Neural crest cell (in vitro differentiated cells): ENCODE measurements around the gene BNIP5. TPM values are rescaled to one million over a fixed set of nuclear protein-coding genes. Genes with fewer than 3 reads are reported as not detected.

Experiments used
- DNase-seq: peaks from one replicate; pipeline ENCODE4 v3.0.0; 2021; ENCODE audit warnings: low read depth, mixed read lengths, low spot score
- H3K27ac Mint-ChIP-seq: one replicate; pipeline ENCODE4 v1.8.0; 2021; ENCODE audit warnings: mild to moderate bottlenecking, mixed read lengths; ENCODE audit not compliant: unreplicated experiment
- H3K27me3 Mint-ChIP-seq: 2 replicates; pipeline ENCODE4 v1.8.0; 2021; ENCODE audit warnings: low read depth, mild to moderate bottlenecking, mixed read lengths
- H3K36me3 Mint-ChIP-seq: 2 replicates; pipeline ENCODE4 v1.8.0; 2021; ENCODE audit warnings: low read depth, mild to moderate bottlenecking, mixed read lengths
- H3K4me1 Mint-ChIP-seq: 2 replicates; pipeline ENCODE4 v1.8.0; 2021; ENCODE audit warnings: mixed read lengths
- H3K4me3 Mint-ChIP-seq: one replicate; pipeline ENCODE4 v1.8.0; 2021; ENCODE audit warnings: mild to moderate bottlenecking, mixed read lengths
- H3K9me3 Mint-ChIP-seq: 2 replicates; pipeline ENCODE4 v1.8.0; 2021; ENCODE audit warnings: mixed read lengths
- CTCF ChIP-seq: fragments of 200-600 bp; sonication (generic); conservative IDR thresholded peaks from 2 replicates; pipeline ENCODE4 v1.5.0; 2021; ENCODE audit warnings: antibody characterized with exemption, mild to moderate bottlenecking
- total RNA-seq: library from RNA; stranded (reverse); gene quantifications from 2 replicates; pipeline ENCODE4 v1.2.1, GENCODE V29; 2021

BNIP5 gene
- total RNA-seq, 1 donor from 2014 or later: not detected

- DNase-seq: no peak
- Mint-ChIP-seq H3K27me3 (no peaks in the 10 kb centered on the region), H3K9me3 (no peaks in the 10 kb centered on the region), H3K4me3 (no peak overlapping the region), H3K27ac (no peak overlapping the region), H3K4me1 (no peaks in the 10 kb centered on the region), H3K36me3 (no peaks in the 10 kb centered on the region)
- TF ChIP-seq CTCF: no peak
Observed at GRCh38 chr6:36297511-36297910, 39.2 kb downstream of the BNIP5 start.

DNA sequence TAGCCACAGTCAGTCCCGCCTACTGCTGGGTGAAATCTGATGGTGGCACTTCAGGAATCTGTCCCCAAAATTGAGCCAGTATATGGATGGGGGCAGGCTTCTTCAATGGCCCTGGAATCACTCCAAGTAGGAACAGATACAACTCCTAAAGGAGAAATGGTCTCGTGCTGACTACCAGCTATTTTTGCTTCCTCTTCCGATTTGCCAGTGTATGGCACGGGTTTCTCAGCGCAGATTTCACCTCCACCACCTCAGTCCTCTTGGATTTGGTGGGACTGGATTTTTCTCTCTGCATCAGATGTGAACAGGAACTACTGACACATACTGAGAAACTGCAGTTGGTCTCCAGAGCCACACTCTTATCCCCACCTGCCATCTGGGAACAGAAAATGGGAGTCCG lies 39.6 kb downstream of the BNIP5 start:
- TF ChIP-seq CTCF: no peak
- Mint-ChIP-seq H3K27me3 (no peaks in the 10 kb centered on the region), H3K27ac (no peak overlapping the region), H3K4me1 (no peaks in the 10 kb centered on the region), H3K4me3 (no peak overlapping the region), H3K9me3 (no peaks in the 10 kb centered on the region), H3K36me3 (no peaks in the 10 kb centered on the region)
- no peak for DNase-seq

GRCh38 chr6:36296240-36296639 lies 40.4 kb downstream of the BNIP5 start:
- no peak for TF ChIP-seq CTCF
- no peaks in the 10 kb centered on the region for H3K9me3 Mint-ChIP-seq

DNA sequence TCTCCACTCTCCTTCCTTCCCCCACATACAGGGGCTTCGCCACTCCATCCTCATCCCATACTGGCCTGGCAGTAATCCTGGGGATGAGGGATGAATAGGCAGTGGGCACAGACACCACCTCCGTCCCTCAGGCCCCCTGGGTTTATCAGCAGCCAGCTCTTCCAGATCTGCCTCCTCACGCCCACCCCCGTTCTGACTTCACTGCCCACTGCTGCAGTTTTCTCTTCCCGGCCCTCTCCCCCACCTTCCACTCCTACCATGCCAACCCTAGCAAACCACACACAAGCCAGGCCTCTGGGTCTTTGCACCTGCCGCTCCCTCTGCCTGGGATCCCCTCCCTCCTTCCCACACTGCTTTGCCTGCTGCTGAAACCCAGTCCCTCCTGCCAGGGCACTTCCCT lies 44.5 kb downstream of the BNIP5 start:
- Mint-ChIP-seq H3K27ac (no peak overlapping the region), H3K4me3 (no peak overlapping the region), H3K36me3 (no peaks in the 10 kb centered on the region), H3K4me1 (no peaks in the 10 kb centered on the region), H3K9me3 (no peaks in the 10 kb centered on the region), H3K27me3 (peaks cover 8% of the 10 kb centered on the region)
- DNase-seq: no peak
- no peak for TF ChIP-seq CTCF

More at GRCh38 chr6:36296240-36296639, 40.4 kb downstream of the BNIP5 start:
- Mint-ChIP-seq H3K27me3 (no peaks in the 10 kb centered on the region), H3K27ac (no peak overlapping the region), H3K4me3 (no peak overlapping the region), H3K4me1 (no peaks in the 10 kb centered on the region), H3K36me3 (no peaks in the 10 kb centered on the region)
- no peak for DNase-seq

- Mint-ChIP-seq H3K36me3 (no peaks in the 10 kb centered on the region), H3K27ac (no peak overlapping the region), H3K27me3 (peaks cover 19% of the 10 kb centered on the region), H3K9me3 (no peaks in the 10 kb centered on the region), H3K4me3 (no peak overlapping the region), H3K4me1 (peaks cover under 1% of the 10 kb centered on the region)
- no peak for TF ChIP-seq CTCF
- no peak for DNase-seq
Observed at GRCh38 chr6:36290668-36291620, 45.7 kb downstream of the BNIP5 start.
